ENCODE results near the gene TUBAL3. TPM values are rescaled to one million over a fixed set of nuclear protein-coding genes. Genes with fewer than 3 reads are reported as not detected.

The TUBAL3 gene
- total RNA-seq, 1 experiment from 2014 or later, result 0.52 TPM

DNA sequence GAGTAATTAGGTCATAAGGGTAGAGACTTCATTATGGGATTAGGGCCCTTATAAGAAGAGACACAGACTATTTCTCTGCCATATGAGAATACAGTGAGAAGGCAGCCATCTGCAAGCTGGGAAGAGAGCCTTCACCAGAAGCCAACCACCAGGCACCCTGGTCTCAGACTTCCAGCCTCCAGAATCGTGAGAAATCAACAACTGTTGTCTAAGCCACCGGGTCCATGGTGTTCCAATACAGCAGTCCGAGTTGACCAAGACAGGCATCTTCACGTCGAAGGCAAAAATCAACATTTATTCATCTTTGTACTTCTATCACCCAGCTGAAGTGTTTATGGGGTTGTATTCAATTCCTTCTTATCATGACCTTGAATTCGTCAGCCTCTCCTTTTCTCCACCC lies 5.3 kb downstream of the TUBAL3 start:
- no peaks in the 10 kb centered on the region for H3K4me1 ChIP-seq (replicated peaks; ENCODE audit: insufficient read depth)
- no peaks in the 10 kb centered on the region for H3F3A ChIP-seq (ENCODE audit: insufficient read depth, low read depth)
- H3K4me2 ChIP-seq, result no peak overlapping the region
- ChIA-PET CTCF (no interaction called here), POLR2A (ENCODE audit: unreplicated experiment) (no interaction called here)
- no peaks in the 10 kb centered on the region for H3K27me3 ChIP-seq (ENCODE audit: insufficient read depth, low read depth)
- H3K27ac ChIP-seq, result no peak overlapping the region
- H3K79me2 ChIP-seq (ENCODE audit: low read depth), result no peaks in the 10 kb centered on the region
- H3K4me3 ChIP-seq, result no peak overlapping the region
- intact Hi-C loops (cut with micrococcal nuclease; ENCODE audit: unreplicated experiment), result no loop called here
- DNase-seq, result no peak
- no peaks in the 10 kb centered on the region for H3K9me2 ChIP-seq (ENCODE audit: insufficient read depth)
- no peak overlapping the region for H2AFZ ChIP-seq
- H4K20me1 ChIP-seq (ENCODE audit: insufficient read depth), result no peaks in the 10 kb centered on the region
- H3K36me3 ChIP-seq (ENCODE audit: low read depth), result no peaks in the 10 kb centered on the region
- TF ChIP-seq EZH2 (IDR thresholded peaks at IDR 0.05; ENCODE audit: low read depth) (no peak), CTCF (conservative IDR thresholded peaks at IDR 0.05) (no peak)
- no peaks in the 10 kb centered on the region for H3K9me3 ChIP-seq (ENCODE audit: insufficient read depth, low read depth)
- BruUV-seq (replicated peaks), result no TSS peak

GRCh38 chr10:5396556-5397300 lies 7.9 kb downstream of the TUBAL3 start:
- H3K4me2 ChIP-seq, result no peak overlapping the region
- ChIA-PET POLR2A (ENCODE audit: unreplicated experiment) (no interaction called here), CTCF (no interaction called here)
- H3K27ac ChIP-seq, result no peak overlapping the region
- TF ChIP-seq EZH2 (IDR thresholded peaks at IDR 0.05; ENCODE audit: low read depth), result no peak
- TF ChIP-seq CTCF (conservative IDR thresholded peaks at IDR 0.05), result no peak
- H3K9me2 ChIP-seq (ENCODE audit: insufficient read depth), result no peaks in the 10 kb centered on the region
- no peaks in the 10 kb centered on the region for H3K9me3 ChIP-seq (ENCODE audit: insufficient read depth, low read depth)
- no peaks in the 10 kb centered on the region for H3K4me1 ChIP-seq (replicated peaks; ENCODE audit: insufficient read depth)
- no peaks in the 10 kb centered on the region for H3K36me3 ChIP-seq (ENCODE audit: low read depth)
- DNase-seq, result no peak
- no peak overlapping the region for H2AFZ ChIP-seq
- intact Hi-C loops (cut with micrococcal nuclease; ENCODE audit: unreplicated experiment), result no loop called here
- H3K27me3 ChIP-seq (ENCODE audit: insufficient read depth, low read depth), result no peaks in the 10 kb centered on the region
- no peak overlapping the region for H3K4me3 ChIP-seq
- H4K20me1 ChIP-seq (ENCODE audit: insufficient read depth), result no peaks in the 10 kb centered on the region
- H3F3A ChIP-seq (ENCODE audit: insufficient read depth, low read depth), result no peaks in the 10 kb centered on the region
- BruUV-seq (replicated peaks), result no TSS peak
- no peaks in the 10 kb centered on the region for H3K79me2 ChIP-seq (ENCODE audit: low read depth)

- no peaks in the 10 kb centered on the region for H3K36me3 ChIP-seq (ENCODE audit: low read depth)
- ChIA-PET POLR2A (ENCODE audit: unreplicated experiment) (no interaction called here), CTCF (no interaction called here)
- no peaks in the 10 kb centered on the region for H3K27me3 ChIP-seq (ENCODE audit: insufficient read depth, low read depth)
- H3K4me2 ChIP-seq, result no peak overlapping the region
- no peaks in the 10 kb centered on the region for H3K9me2 ChIP-seq (ENCODE audit: insufficient read depth)
- H3K79me2 ChIP-seq (ENCODE audit: low read depth), result no peaks in the 10 kb centered on the region
- H3K4me3 ChIP-seq, result no peak overlapping the region
- no peak for DNase-seq
- H3F3A ChIP-seq (ENCODE audit: insufficient read depth, low read depth), result no peaks in the 10 kb centered on the region
- H2AFZ ChIP-seq, result no peak overlapping the region
- BruUV-seq (replicated peaks), result no TSS peak
- intact Hi-C loops (cut with micrococcal nuclease; ENCODE audit: unreplicated experiment), result no loop called here
- no peaks in the 10 kb centered on the region for H3K4me1 ChIP-seq (replicated peaks; ENCODE audit: insufficient read depth)
- no peaks in the 10 kb centered on the region for H4K20me1 ChIP-seq (ENCODE audit: insufficient read depth)
- TF ChIP-seq CTCF (conservative IDR thresholded peaks at IDR 0.05) (no peak), EZH2 (IDR thresholded peaks at IDR 0.05; ENCODE audit: low read depth) (no peak)
- no peak overlapping the region for H3K27ac ChIP-seq
- H3K9me3 ChIP-seq (ENCODE audit: insufficient read depth, low read depth), result peaks cover 11% of the 10 kb centered on the region
These were observed 9.5 kb downstream of the TUBAL3 start for GRCh38 chr10:5395168-5395567.
